HG02610 (cell line): ENCODE measurements around the gene SSMEM1.
A peak's percentile ranks its signal among the peaks of the same experiment; 100 is the strongest.
"Not testable (repeated sequence)": the region's sequence is repeated elsewhere in the genome, so short reads cannot be mapped to it uniquely, and the experiment has no call there.

Experiments used
- ATAC-seq: cut with Tn5 transposase; IDR thresholded peaks from one replicate; pipeline ENCODE4 v1.9.1; 2021; ENCODE audit warnings: mild to moderate bottlenecking, moderate library complexity; ENCODE audit not compliant: unreplicated experiment

Gene SSMEM1

GRCh38 chr7:130207642-130208041, at the start of gene SSMEM1:
Gene SSMEM1, plus strand, starts transcription at chr7:130207860. Its CDS starts 51 bp downstream, at chr7:130207911.
- ATAC-seq: no peak

- no peak for ATAC-seq
Observed at GRCh38 chr7:130160023-130160422, 47.6 kb upstream of the SSMEM1 start.

GRCh38 chr7:130160455-130160854, 47.2 kb upstream of the SSMEM1 start:
- no peak for ATAC-seq

- ATAC-seq: no peak
Observed at GRCh38 chr7:130162196-130162595, 45.5 kb upstream of the SSMEM1 start.

GRCh38 chr7:130174237-130174959, 33.3 kb upstream of the SSMEM1 start:
- no peak for ATAC-seq

- no peak for ATAC-seq
Observed at GRCh38 chr7:130178251-130178650, 29.4 kb upstream of the SSMEM1 start.

- ATAC-seq: no peak
Observed at GRCh38 chr7:130179631-130180030, 28.0 kb upstream of the SSMEM1 start.

GRCh38 chr7:130180571-130181262, 26.9 kb upstream of the SSMEM1 start:
- ATAC-seq: no peak

- no peak for ATAC-seq
Observed at GRCh38 chr7:130181263-130181605, 26.4 kb upstream of the SSMEM1 start.

GRCh38 chr7:130182990-130183389, 24.7 kb upstream of the SSMEM1 start:
- ATAC-seq: peak; percentile 89

GRCh38 chr7:130184349-130184748, 23.3 kb upstream of the SSMEM1 start:
- not testable (repeated sequence) for ATAC-seq

- no peak for ATAC-seq
Observed at GRCh38 chr7:130187360-130187759, 20.3 kb upstream of the SSMEM1 start.

- no peak for ATAC-seq
Observed at GRCh38 chr7:130189343-130189742, 18.3 kb upstream of the SSMEM1 start.

GRCh38 chr7:130191791-130192190, 15.9 kb upstream of the SSMEM1 start:
- ATAC-seq: no peak

- no peak for ATAC-seq
Observed at GRCh38 chr7:130195396-130195795, 12.3 kb upstream of the SSMEM1 start.

- ATAC-seq: no peak
Observed at GRCh38 chr7:130196476-130196875, 11.2 kb upstream of the SSMEM1 start.

GRCh38 chr7:130197094-130197493, 10.6 kb upstream of the SSMEM1 start:
- ATAC-seq: no peak

- no peak for ATAC-seq
Observed at GRCh38 chr7:130201796-130202195, 5.9 kb upstream of the SSMEM1 start.

- ATAC-seq: peak; percentile 97
Observed at GRCh38 chr7:130205084-130205947, 2.3 kb upstream of the SSMEM1 start, which contains the start of gene TMEM209. Gene TMEM209, minus strand, starts transcription at chr7:130205406. Its CDS starts 31 bp downstream, at chr7:130205375.

- no peak for ATAC-seq
Observed at GRCh38 chr7:130207033-130207432, 627 bp upstream of the SSMEM1 start.

- no peak for ATAC-seq
Observed at GRCh38 chr7:130208516-130208915, 856 bp downstream of the SSMEM1 start.
